Lung microvascular endothelial cell (primary cell): ENCODE data around the gene LRRC26. TPM values are rescaled to one million over a fixed set of nuclear protein-coding genes. Genes with fewer than 3 reads are reported as not detected.
A peak's percentile ranks its signal among the peaks of the same experiment; 100 is the strongest.

ENCODE experiments used
- DNase-seq, 2 donors: peaks; one replicate each; pipeline versions ENCODE4 v3.0.0 to v3.0.0-alpha.2; 2010; ENCODE audit warnings: low read depth in 2 of 2
- total RNA-seq: library from RNA; depleted of rRNA; stranded (reverse); fragments of >200 nt; gene quantifications from 2 replicates; pipeline ENCODE4 v1.2.1, GENCODE V29; 2014

The LRRC26 gene
- total RNA-seq, 1 donor from 2014 or later = not detected

DNA sequence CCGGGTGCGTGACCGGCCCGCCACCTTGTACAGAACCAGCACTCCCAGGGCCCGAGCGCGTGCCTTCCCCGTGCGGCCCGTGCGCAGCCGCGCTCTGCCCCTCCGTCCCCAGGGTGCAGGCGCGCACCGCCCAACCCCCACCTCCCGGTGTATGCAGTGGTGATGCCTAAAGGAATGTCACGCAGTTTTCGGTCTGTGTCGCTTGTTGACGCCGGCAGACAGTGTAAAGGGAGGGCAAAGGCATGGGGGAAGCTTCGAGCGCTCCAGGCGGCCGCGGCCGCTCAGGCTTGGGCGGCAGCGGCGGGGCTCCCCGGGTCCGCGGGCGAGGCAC lies 1.3 kb downstream of the LRRC26 start:
- DNase-seq = no peak

DNA sequence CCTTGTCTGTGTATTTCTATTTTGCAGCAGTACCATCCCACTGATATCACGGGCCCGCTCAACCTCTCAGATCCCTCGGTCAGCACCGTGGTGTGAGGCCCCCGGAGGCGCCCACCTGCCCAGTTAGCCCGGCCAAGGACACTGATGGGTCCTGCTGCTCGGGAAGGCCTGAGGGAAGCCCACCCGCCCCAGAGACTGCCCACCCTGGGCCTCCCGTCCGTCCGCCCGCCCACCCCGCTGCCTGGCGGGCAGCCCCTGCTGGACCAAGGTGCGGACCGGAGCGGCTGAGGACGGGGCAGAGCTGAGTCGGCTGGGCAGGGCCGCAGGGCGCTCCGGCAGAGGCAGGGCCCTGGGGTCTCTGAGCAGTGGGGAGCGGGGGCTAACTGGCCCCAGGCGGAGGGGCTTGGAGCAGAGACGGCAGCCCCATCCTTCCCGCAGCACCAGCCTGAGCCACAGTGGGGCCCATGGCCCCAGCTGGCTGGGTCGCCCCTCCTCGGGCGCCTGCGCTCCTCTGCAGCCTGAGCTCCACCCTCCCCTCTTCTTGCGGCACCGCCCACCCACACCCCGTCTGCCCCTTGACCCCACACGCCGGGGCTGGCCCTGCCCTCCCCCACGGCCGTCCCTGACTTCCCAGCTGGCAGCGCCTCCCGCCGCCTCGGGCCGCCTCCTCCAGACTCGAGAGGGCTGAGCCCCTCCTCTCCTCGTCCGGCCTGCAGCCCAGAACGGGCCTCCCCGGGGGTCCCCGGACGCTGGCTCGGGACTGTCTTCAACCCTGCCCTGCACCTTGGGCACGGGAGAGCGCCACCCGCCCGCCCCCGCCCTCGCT lies 1.9 kb downstream of the LRRC26 start:
- no peak for DNase-seq

GRCh38 chr9:137167277-137167746 lies 2.5 kb downstream of the LRRC26 start:
- DNase-seq = no peak

- DNase-seq = no peak
Observed at GRCh38 chr9:137166380-137167229, 3.2 kb downstream of the LRRC26 start.

- no peak for DNase-seq
Observed at GRCh38 chr9:137165250-137165836, 4.5 kb downstream of the LRRC26 start.

- DNase-seq = no peak
Observed at GRCh38 chr9:137164370-137165249, 5.2 kb downstream of the LRRC26 start.

- no peak for DNase-seq
Observed at GRCh38 chr9:137163805-137164204, 6.0 kb downstream of the LRRC26 start.

GRCh38 chr9:137163365-137163715 lies 6.5 kb downstream of the LRRC26 start:
- DNase-seq = peak in 1 of 2 donors; percentile 21

- DNase-seq = peak in 1 of 2 donors; percentile 21
Observed at GRCh38 chr9:137162505-137163364, 7.1 kb downstream of the LRRC26 start.

DNA sequence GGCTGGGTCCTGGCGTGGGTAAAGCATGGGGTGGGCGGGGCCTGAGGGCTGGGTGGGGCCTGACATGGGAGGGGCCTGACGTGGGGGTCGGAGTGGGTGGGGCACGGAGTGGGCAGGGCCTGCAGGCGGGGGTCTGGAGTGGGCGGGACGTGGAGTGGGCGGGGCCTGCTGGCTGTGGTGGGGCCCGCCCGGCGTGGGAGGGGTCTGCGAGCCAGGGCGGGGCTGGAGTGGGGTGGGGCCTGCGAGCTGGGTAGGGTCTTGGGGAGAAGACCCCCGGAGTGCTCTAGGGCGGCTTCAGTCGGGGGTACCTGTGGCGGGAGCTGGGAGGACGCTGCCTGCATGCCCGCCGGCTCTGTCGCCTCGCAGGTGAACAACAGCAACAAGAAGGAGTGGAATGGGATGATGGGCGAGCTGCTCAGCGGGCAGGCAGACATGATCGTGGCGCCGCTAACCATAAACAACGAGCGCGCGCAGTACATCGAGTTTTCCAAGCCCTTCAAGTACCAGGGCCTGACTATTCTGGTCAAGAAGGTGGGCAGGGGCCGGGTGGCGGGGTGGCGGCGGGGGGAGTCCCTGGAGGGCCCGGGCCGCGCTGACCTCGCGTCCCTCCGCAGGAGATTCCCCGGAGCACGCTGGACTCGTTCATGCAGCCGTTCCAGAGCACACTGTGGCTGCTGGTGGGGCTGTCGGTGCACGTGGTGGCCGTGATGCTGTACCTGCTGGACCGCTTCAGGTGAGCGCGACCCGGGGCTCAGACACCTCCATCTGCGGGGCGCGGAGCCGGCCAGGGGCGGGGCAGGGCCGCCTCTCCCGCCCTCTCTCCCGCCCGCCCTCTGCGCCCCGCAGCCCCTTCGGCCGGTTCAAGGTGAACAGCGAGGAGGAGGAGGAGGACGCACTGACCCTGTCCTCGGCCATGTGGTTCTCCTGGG lies 8.0 kb downstream of the LRRC26 start:
- no peak for DNase-seq

- no peak for DNase-seq
Observed at GRCh38 chr9:137160716-137161557, 8.9 kb downstream of the LRRC26 start.

DNA sequence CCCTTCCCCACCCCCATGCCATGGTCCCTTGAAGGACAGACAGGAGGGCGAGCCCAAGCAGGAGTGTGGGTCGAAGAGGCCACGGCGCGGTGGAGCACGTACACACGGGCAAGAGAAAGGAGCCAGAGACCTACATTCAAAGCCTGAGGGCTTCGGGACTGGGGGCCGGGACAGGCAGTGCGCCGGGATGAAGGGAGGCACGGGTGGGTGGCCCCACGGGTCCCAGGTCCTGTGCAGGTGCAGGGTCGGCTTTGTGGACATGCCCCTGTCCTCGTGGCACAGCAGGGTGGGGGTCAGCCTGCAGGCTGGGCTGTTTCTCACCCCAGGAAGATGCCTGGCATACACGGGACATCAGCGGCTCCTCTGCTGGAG lies 9.8 kb downstream of the LRRC26 start:
- DNase-seq = no peak

DNA sequence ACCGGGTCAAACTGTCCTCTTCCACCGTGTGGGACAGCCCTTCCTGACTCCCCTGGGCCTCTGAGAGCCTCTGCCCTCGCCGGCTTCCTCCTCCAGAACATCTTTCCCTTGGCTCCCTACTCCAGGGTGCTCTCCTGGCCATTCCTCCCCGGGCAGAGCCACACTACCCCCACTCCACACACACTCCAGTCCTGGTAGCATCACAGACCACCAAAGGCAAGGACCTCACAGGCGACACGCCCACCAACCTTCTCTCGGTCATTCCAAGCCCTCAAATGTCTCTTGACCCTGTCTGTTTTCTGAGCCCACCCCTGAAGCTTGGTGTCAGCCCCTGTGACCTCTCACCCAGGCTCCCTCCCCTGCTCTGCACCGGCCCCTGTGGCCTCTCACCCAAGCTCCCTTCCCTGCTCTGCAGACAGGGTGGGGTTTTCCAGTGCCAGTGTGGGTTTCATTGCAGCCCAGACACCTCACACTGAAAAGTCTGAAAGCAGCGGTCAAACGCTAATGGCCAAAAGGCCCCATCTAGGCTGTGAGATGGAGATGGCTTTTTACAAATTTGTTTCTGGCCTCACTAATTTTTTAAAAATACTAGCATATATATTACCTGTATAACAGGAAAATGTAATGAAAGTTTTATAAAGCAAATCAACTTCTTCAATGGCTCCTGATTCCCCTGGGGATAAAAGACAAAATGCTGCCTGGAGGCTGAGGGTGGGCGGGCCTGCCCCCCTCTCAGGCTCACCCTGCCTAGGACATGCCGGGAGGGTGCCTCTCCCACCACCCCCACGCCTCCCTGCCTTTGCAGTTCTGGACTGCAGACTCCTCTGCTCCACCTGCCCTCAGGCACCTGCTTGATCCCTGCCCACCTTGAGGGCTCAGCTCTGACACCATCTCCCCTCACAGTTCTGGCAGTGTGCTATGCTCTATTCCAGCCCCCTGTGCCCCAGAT lies 10.5 kb downstream of the LRRC26 start:
- DNase-seq = no peak

- no peak for DNase-seq
Observed at GRCh38 chr9:137158625-137159024, 11.2 kb downstream of the LRRC26 start.

- DNase-seq = no peak
Observed at GRCh38 chr9:137157618-137158415, 12.0 kb downstream of the LRRC26 start.
